GM12878 (cell line): Measurements from ENCODE around the gene RTN4RL1. TPM values are rescaled to one million over a fixed set of nuclear protein-coding genes. Genes with fewer than 3 reads are reported as not detected.

ENCODE experiments used
- CBX3 ChIP-seq: fragments of 200-600 bp; sonication (generic); IDR thresholded peaks from 2 replicates; pipeline ENCODE4 v1.6.1; 2016; ENCODE audit warnings: low read depth, borderline replicate concordance
- CEBPB ChIP-seq, 2 experiments: fragments of 150-350 bp in 1 of 2; IDR thresholded peaks; 2 replicates each; pipeline ENCODE4 v1.6.1; 2012 to 2014; ENCODE audit warnings: low read depth in 2 of 2, low read length in 2 of 2, borderline replicate concordance in 1 of 2, inconsistent platforms in 1 of 2
- EZH2 ChIP-seq: IDR thresholded peaks from 2 replicates; pipeline ENCODE4 v1.6.1; 2012; ENCODE audit warnings: low read depth, mild to moderate bottlenecking, control low read depth, inconsistent platforms, low read length, borderline replicate concordance; ENCODE audit not compliant: control insufficient read depth
- HDAC2 ChIP-seq: fragments of 200-600 bp; sonication (generic); IDR thresholded peaks from 2 replicates; pipeline ENCODE4 v1.6.1; 2017
- IKZF2 ChIP-seq, 2 experiments: fragments of 450-650 bp; IDR thresholded peaks; 2 replicates each; pipeline ENCODE4 v1.6.1; 2017; ENCODE audit warnings: mild to moderate bottlenecking in 2 of 2, moderate library complexity in 2 of 2
- KAT2A ChIP-seq: conservative IDR thresholded peaks from 2 replicates; pipeline ENCODE4 v1.6.1; 2011; ENCODE audit warnings: low read depth, low read length; ENCODE audit not compliant: control insufficient read depth
- KDM1A ChIP-seq: fragments of 200-600 bp; sonication (generic); IDR thresholded peaks from 2 replicates; pipeline ENCODE4 v1.6.1; 2016; ENCODE audit warnings: borderline replicate concordance
- MEF2A ChIP-seq: IDR thresholded peaks from 2 replicates; pipeline ENCODE4 v1.6.1; 2011; ENCODE audit warnings: low read depth, mild to moderate bottlenecking, low read length, moderate library complexity; ENCODE audit not compliant: insufficient read depth
- NRF1 ChIP-seq: conservative IDR thresholded peaks from 2 replicates; pipeline ENCODE4 v1.6.1; 2011; ENCODE audit warnings: mild to moderate bottlenecking, low read depth, low read length, improper control_type of control experiment
- PAX5 ChIP-seq: IDR thresholded peaks from 2 replicates; pipeline ENCODE4 v1.6.1; 2011; ENCODE audit warnings: low read depth, low read length, borderline replicate concordance
- PAX8 ChIP-seq: fragments of 450-650 bp; IDR thresholded peaks from 2 replicates; pipeline ENCODE4 v1.6.1; 2017; ENCODE audit warnings: mild to moderate bottlenecking, moderate library complexity
- POLR2AphosphoS5 ChIP-seq: IDR thresholded peaks from 2 replicates; pipeline ENCODE4 v1.6.1; 2011; ENCODE audit warnings: mild to moderate bottlenecking, low read length, inconsistent platforms
- SRF ChIP-seq, 2 experiments: IDR thresholded peaks; 2 replicates each; pipeline ENCODE4 v1.6.1; 2011; ENCODE audit warnings: low read depth in 2 of 2, low read length in 2 of 2, mild to moderate bottlenecking in 1 of 2, moderate library complexity in 1 of 2
- TCF7 ChIP-seq: IDR thresholded peaks from 2 replicates; pipeline ENCODE4 v1.6.1; 2014; ENCODE audit warnings: antibody characterized with exemption, borderline replicate concordance
- YY1 ChIP-seq: IDR thresholded peaks from 2 replicates; pipeline ENCODE4 v1.6.1; 2011; ENCODE audit warnings: low read depth, mild to moderate bottlenecking, low read length
- ZBED1 ChIP-seq: IDR thresholded peaks from 2 replicates; pipeline ENCODE4 v1.6.1; 2016; ENCODE audit warnings: borderline replicate concordance
- ZSCAN29 ChIP-seq: fragments of 450-650 bp; IDR thresholded peaks from 2 replicates; pipeline ENCODE4 v1.6.1; 2017; ENCODE audit warnings: mild to moderate bottlenecking, moderate library complexity
- ZZZ3 ChIP-seq: IDR thresholded peaks from 2 replicates; pipeline ENCODE4 v1.6.1; 2011; ENCODE audit warnings: low read depth; ENCODE audit not compliant: control insufficient read depth, insufficient read length
- polyA plus RNA-seq, 11 experiments: library from polyadenylated mRNA; depleted of rRNA in 4 of 11; unstranded in 6 of 11; stranded (reverse) in 5 of 11; fragments of >200 nt; fragmentation: Nextera tagmentation in 4 of 11; fragmentation: Illumina TruSeq in 1 of 11; extraction: Ambion mirVana in 4 of 11; extraction: Trizol in 1 of 11; gene quantifications; 1 replicate in 1 of 11; 2 replicates in 10 of 11; pipeline versions ENCODE4 v1.2.1 to v1.2.3, GENCODE V29; 2011 to 2016; ENCODE audit warnings: inconsistent platforms in 2 of 11, missing spikeins in 2 of 11, low read depth in 1 of 11
- total RNA-seq, 4 experiments: library from RNA; depleted of rRNA in 3 of 4; stranded (reverse); fragments of >200 nt in 3 of 4; fragmentation: Illumina TruSeq in 1 of 4; extraction: Trizol in 1 of 4; gene quantifications; 2 replicates each; pipeline versions ENCODE4 v1.2.1 to v1.2.3, GENCODE V29; 2013 to 2021
- TF ChIP-seq, protein P1 (sequence below): fragments of 450-650 bp; IDR thresholded peaks from 2 replicates; pipeline ENCODE4 v1.6.1; 2018; ENCODE audit warnings: borderline replicate concordance, mild to moderate bottlenecking; ENCODE audit not compliant: partially characterized antibody
- TF ChIP-seq, protein P2 (sequence below): fragments of 450-650 bp; IDR thresholded peaks from 2 replicates; pipeline ENCODE4 v1.6.1; 2016; ENCODE audit warnings: mild to moderate bottlenecking
- TF ChIP-seq, protein P3 (sequence below): IDR thresholded peaks from 2 replicates; pipeline ENCODE4 v1.6.1; 2011; ENCODE audit warnings: low read depth, mild to moderate bottlenecking, low read length, moderate library complexity, borderline replicate concordance; ENCODE audit errors: extremely low read depth
- TF ChIP-seq, protein P4 (sequence below): fragments of 450-650 bp; IDR thresholded peaks from 2 replicates; pipeline ENCODE4 v1.6.1; 2014; ENCODE audit warnings: mild to moderate bottlenecking
- TF ChIP-seq, protein P5 (sequence below): fragments of 450-650 bp; IDR thresholded peaks from 2 replicates; pipeline ENCODE4 v1.6.1; 2017; ENCODE audit warnings: borderline replicate concordance

The RTN4RL1 gene
- total and polyA plus RNA-seq, 10 of the 15 experiments (the other 5 are each of a cell fraction or from before 2014, with no cell fraction given) = 0.08 to 0.11 (median 0.10) TPM; not detected in 7

DNA sequence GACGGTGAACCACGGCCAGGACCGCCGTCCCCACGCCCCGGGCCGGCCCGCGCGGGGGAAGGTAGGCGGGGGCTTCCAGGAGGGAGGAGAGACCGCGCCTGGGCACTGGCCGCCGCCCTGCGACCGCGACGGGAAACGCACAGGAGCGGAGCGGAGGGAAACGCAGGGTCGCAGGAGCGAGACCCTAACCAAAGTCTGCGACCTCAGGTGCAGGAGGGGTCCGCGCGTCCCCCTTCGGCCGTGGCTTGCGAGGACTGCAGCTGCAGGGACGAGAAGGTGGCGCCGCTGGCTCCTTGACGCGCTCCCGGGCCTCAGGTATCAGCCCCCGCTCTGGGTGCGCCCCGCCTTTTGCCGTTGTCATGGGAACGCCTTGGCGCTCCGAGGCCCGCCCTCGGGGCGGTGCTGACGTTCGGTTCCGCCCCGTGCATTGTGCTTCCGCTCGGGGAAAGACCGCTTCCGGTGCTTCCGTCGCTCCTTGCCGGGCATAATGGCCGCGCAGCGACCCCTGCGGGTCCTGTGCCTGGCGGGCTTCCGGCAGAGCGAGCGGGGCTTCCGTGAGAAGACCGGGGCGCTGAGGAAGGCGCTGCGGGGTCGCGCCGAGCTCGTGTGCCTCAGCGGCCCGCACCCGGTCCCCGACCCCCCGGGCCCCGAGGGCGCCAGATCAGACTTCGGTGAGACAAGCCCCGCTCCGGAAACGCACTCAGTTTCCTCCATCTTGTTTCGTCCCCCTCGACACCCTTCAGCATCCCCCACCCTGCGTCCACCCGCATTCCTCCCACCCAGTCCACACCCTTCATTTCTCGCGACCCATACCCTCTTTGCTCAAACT lies 16.6 kb upstream of the RTN4RL1 start, which contains the start of gene OVCA2 (continued):
- TF ChIP-seq, protein P1, sequence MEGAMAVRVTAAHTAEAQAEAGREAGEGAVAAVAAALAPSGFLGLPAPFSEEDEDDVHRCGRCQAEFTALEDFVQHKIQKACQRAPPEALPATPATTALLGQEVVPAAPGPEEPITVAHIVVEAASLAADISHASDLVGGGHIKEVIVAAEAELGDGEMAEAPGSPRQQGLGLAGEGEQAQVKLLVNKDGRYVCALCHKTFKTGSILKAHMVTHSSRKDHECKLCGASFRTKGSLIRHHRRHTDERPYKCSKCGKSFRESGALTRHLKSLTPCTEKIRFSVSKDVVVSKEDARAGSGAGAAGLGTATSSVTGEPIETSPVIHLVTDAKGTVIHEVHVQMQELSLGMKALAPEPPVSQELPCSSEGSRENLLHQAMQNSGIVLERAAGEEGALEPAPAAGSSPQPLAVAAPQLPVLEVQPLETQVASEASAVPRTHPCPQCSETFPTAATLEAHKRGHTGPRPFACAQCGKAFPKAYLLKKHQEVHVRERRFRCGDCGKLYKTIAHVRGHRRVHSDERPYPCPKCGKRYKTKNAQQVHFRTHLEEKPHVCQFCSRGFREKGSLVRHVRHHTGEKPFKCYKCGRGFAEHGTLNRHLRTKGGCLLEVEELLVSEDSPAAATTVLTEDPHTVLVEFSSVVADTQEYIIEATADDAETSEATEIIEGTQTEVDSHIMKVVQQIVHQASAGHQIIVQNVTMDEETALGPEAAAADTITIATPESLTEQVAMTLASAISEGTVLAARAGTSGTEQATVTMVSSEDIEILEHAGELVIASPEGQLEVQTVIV = peak; percentile 36
- TF ChIP-seq MEF2A = no peak
- TF ChIP-seq, protein P2, sequence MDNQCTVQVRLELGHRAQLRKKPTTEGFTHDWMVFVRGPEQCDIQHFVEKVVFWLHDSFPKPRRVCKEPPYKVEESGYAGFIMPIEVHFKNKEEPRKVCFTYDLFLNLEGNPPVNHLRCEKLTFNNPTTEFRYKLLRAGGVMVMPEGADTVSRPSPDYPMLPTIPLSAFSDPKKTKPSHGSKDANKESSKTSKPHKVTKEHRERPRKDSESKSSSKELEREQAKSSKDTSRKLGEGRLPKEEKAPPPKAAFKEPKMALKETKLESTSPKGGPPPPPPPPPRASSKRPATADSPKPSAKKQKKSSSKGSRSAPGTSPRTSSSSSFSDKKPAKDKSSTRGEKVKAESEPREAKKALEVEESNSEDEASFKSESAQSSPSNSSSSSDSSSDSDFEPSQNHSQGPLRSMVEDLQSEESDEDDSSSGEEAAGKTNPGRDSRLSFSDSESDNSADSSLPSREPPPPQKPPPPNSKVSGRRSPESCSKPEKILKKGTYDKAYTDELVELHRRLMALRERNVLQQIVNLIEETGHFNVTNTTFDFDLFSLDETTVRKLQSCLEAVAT = no peak
- no peak for TF ChIP-seq HDAC2
- no peak for TF ChIP-seq CBX3
- TF ChIP-seq ZZZ3 = no peak
- TF ChIP-seq, protein P3, sequence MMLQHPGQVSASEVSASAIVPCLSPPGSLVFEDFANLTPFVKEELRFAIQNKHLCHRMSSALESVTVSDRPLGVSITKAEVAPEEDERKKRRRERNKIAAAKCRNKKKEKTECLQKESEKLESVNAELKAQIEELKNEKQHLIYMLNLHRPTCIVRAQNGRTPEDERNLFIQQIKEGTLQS = no peak
- peak; percentile 98 for TF ChIP-seq YY1
- TF ChIP-seq PAX8 = no peak
- no peak for TF ChIP-seq TCF7
- TF ChIP-seq NRF1 = no peak; the same call in 1 of the 2 replicates
- no peak for TF ChIP-seq CEBPB (IDR thresholded peaks at IDR 0.05; ENCODE audit: borderline replicate concordance in 1 of 2, low read depth in 2 of 2, low read length in 2 of 2)
- peak; percentile 25; the same call in 1 of the 2 replicates for TF ChIP-seq ZBED1
- peak; percentile 89 for TF ChIP-seq PAX5
- no peak for TF ChIP-seq KAT2A
- TF ChIP-seq SRF (IDR thresholded peaks at IDR 0.05; ENCODE audit: low read depth in 2 of 2, low read length in 2 of 2) = peak; percentile 68 to 75; a peak in 3 of 4 replicates
- TF ChIP-seq IKZF2 (IDR thresholded peaks at IDR 0.05) = no peak; a peak in 1 of 4 replicates
- peak; percentile 91 for TF ChIP-seq POLR2AphosphoS5
- TF ChIP-seq, protein P4, sequence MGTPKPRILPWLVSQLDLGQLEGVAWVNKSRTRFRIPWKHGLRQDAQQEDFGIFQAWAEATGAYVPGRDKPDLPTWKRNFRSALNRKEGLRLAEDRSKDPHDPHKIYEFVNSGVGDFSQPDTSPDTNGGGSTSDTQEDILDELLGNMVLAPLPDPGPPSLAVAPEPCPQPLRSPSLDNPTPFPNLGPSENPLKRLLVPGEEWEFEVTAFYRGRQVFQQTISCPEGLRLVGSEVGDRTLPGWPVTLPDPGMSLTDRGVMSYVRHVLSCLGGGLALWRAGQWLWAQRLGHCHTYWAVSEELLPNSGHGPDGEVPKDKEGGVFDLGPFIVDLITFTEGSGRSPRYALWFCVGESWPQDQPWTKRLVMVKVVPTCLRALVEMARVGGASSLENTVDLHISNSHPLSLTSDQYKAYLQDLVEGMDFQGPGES = 0 out of 2 replicates have a peak, but pooled peaks have one; percentile 43
- TF ChIP-seq EZH2 = no peak
- TF ChIP-seq KDM1A = no peak
- no peak for TF ChIP-seq ZSCAN29
- TF ChIP-seq, protein P5, sequence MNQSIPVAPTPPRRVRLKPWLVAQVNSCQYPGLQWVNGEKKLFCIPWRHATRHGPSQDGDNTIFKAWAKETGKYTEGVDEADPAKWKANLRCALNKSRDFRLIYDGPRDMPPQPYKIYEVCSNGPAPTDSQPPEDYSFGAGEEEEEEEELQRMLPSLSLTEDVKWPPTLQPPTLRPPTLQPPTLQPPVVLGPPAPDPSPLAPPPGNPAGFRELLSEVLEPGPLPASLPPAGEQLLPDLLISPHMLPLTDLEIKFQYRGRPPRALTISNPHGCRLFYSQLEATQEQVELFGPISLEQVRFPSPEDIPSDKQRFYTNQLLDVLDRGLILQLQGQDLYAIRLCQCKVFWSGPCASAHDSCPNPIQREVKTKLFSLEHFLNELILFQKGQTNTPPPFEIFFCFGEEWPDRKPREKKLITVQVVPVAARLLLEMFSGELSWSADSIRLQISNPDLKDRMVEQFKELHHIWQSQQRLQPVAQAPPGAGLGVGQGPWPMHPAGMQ = no peak
